Thyroid gland (tissue), 4 donors: ENCODE measurements around the gene IFITM10.

Source experiments
- POLR2A ChIP-seq, 2 donors: fragments of 450-650 bp; IDR thresholded peaks; one replicate each; pipeline ENCODE4 v1.6.1; 2017; ENCODE audit warnings: antibody characterized with exemption in 2 of 2, mild to moderate bottlenecking in 2 of 2, moderate library complexity in 1 of 2
- TF ChIP-seq, protein P1 (sequence below), 6 experiments: fragments of 200-600 bp in 3 of 6; fragments of 450-650 bp in 3 of 6; sonication (generic) in 3 of 6; IDR thresholded peaks; one replicate each; pipeline ENCODE4 v1.5.1; 2016 to 2019; ENCODE audit warnings: antibody characterized with exemption in 6 of 6, mild to moderate bottlenecking in 2 of 6, inconsistent platforms in 1 of 6, moderate library complexity in 1 of 6

DNA sequence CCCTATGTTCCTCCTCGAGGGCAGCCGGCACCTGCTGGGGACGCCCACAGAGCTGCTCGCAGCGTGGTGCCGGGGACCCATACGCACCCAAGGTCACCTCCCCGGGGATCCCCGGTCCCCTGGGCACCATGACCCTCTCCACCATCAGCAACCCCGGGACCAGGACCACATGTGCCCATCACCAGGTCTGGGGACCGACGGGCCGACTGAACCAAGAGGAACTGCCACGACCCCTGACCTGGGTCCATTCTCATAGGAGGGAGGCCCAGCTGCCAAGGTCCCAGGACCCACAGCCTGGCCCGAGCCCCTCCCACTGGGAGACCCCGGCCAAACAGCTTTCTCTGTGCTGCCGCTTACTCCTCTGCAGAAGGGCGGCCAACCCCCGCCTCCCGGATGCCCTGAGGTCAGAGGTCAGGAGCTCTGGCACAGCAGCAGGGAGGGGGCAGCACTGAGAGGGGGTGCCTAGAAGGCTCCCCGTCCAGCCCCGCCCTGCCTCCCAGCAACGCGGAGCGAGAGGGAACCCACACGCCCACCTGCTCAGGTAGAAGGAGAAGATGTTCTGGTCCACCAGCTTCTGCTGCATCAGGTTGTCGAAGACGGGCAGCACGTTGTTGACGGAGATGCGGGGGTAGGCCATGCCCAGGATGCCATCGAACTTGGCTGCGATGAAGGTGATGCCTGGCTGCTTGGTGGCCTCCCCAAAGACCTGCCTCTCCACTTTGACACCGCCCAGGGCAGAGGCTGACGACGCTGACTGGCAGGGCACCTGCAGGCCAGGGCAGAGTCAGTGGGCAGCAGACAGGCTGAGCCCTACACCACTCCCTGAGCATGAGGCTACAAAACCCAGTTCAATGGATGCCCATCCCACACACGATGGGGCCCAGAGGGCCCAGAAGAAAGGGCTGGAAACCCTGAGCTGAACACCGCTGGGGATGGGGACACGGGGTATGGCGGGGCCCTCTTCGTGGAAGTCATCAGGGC is 6.7 kb upstream of the IFITM10 start:
- TF ChIP-seq, protein P1, sequence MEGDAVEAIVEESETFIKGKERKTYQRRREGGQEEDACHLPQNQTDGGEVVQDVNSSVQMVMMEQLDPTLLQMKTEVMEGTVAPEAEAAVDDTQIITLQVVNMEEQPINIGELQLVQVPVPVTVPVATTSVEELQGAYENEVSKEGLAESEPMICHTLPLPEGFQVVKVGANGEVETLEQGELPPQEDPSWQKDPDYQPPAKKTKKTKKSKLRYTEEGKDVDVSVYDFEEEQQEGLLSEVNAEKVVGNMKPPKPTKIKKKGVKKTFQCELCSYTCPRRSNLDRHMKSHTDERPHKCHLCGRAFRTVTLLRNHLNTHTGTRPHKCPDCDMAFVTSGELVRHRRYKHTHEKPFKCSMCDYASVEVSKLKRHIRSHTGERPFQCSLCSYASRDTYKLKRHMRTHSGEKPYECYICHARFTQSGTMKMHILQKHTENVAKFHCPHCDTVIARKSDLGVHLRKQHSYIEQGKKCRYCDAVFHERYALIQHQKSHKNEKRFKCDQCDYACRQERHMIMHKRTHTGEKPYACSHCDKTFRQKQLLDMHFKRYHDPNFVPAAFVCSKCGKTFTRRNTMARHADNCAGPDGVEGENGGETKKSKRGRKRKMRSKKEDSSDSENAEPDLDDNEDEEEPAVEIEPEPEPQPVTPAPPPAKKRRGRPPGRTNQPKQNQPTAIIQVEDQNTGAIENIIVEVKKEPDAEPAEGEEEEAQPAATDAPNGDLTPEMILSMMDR (IDR thresholded peaks at IDR 0.05): no peak
- no peak for TF ChIP-seq POLR2A (IDR thresholded peaks at IDR 0.05)
